22Rv1 (cell line): ENCODE measurements around the gene PLK5.
"Not testable (repeated sequence)": the region's sequence is repeated elsewhere in the genome, so short reads cannot be mapped to it uniquely, and the experiment has no call there.

Experiments used
- H3K27ac ChIP-seq: fragments of 450-650 bp; 2 replicates; pipeline ENCODE4 v1.5.1; 2017
- CTCF ChIP-seq: fragments of 450-650 bp; IDR thresholded peaks from 2 replicates; pipeline ENCODE4 v1.5.1; 2017; ENCODE audit warnings: mild to moderate bottlenecking
- ZFX ChIP-seq: fragments of 450-650 bp; IDR thresholded peaks from 2 replicates; pipeline ENCODE4 v1.6.1; 2017; ENCODE audit warnings: antibody characterized with exemption, borderline replicate concordance

Gene PLK5

GRCh38 chr19:1494115-1494815, 29.6 kb upstream of the PLK5 start:
- TF ChIP-seq CTCF (no peak), ZFX (no peak)
- no peak overlapping the region for H3K27ac ChIP-seq

- TF ChIP-seq ZFX (no peak), CTCF (no peak)
- no peak overlapping the region for H3K27ac ChIP-seq
Measured at GRCh38 chr19:1495051-1495798, 28.7 kb upstream of the PLK5 start.

- TF ChIP-seq CTCF (no peak), ZFX (no peak)
- no peak overlapping the region for H3K27ac ChIP-seq
Measured at GRCh38 chr19:1495799-1496713, 27.8 kb upstream of the PLK5 start.

GRCh38 chr19:1496714-1497577, 26.9 kb upstream of the PLK5 start:
- TF ChIP-seq CTCF (no peak), ZFX (no peak)
- H3K27ac ChIP-seq, result no peak overlapping the region

GRCh38 chr19:1497578-1498235, 26.2 kb upstream of the PLK5 start:
- no peak overlapping the region for H3K27ac ChIP-seq
- no peak for TF ChIP-seq ZFX
- no peak for TF ChIP-seq CTCF

GRCh38 chr19:1499231-1499630, 24.6 kb upstream of the PLK5 start:
- H3K27ac ChIP-seq, result not testable (repeated sequence)
